GM12878 (cell line): ENCODE measurements around the gene MCF2L2. TPM values are rescaled to one million over a fixed set of nuclear protein-coding genes. Genes with fewer than 3 reads are reported as not detected.

Experiments
- ATAC-seq: fragments of 200-7000 bp; cut with Tn5 transposase; 3 replicates; pipeline ENCODE4 v1.9.1; 2020; ENCODE audit warnings: mild to moderate bottlenecking, moderate library complexity
- BruUV-seq: library from RNA; stranded (reverse); fragments of 400-500 nt; replicated peaks from 2 replicates; lab custom pipeline; 2021; lab: Mats Ljungman, UMichigan
- CTCF ChIA-PET: fragments of 300-600 bp; sonication (Branson Sonifier 250); formaldehyde crosslinking; extraction: SDS; loops from one replicate; lab custom pipeline; 2021; ENCODE audit warnings: inconsistent platforms; lab: Yijun Ruan, JAX
- POLR2A ChIA-PET: fragments of 350-600 bp; formaldehyde crosslinking; extraction: SDS; loops from one replicate; lab custom pipeline; 2021; ENCODE audit warnings: inconsistent platforms; lab: Charles Lee
- RAD21 ChIA-PET: fragments of 300-600 bp; sonication (Branson Sonifier 250); formaldehyde crosslinking; loops from one replicate; lab custom pipeline; 2023; ENCODE audit warnings: antibody characterized with exemption; ENCODE audit not compliant: unreplicated experiment; lab: Charles Lee
- SMC1A ChIA-PET: fragments of 300-600 bp; sonication (Branson Sonifier 250); formaldehyde crosslinking; loops from one replicate; lab custom pipeline; 2023; ENCODE audit not compliant: unreplicated experiment, uncharacterized antibody; lab: Charles Lee
- DNase-seq: peaks from one replicate; pipeline ENCODE4 v3.0.0-alpha.2; 2011; ENCODE audit warnings: low read depth, low spot score
- FAIRE-seq: peaks from 3 replicates; lab custom pipeline; 2011; peaks lifted over from hg19 to GRCh38; lab: Jason Lieb, UNC
- H2AFZ ChIP-seq: 2 replicates; pipeline ENCODE4 v1.6.0; 2011; ENCODE audit warnings: low read depth, low read length, control low read depth; ENCODE audit not compliant: control insufficient read depth
- H3K27ac ChIP-seq: 2 replicates; pipeline ENCODE4 v1.5.1; 2011; ENCODE audit warnings: control low read depth; ENCODE audit not compliant: control insufficient read depth, insufficient read depth
- H3K27me3 ChIP-seq, 2 experiments: replicated peaks in 1 of 2; 2 replicates each; pipeline versions ENCODE4 v1.6.0 to v1.6.1; 2011; ENCODE audit warnings: low read length in 1 of 2; ENCODE audit not compliant: control insufficient read depth in 2 of 2, insufficient read depth in 2 of 2
- H3K36me3 ChIP-seq, 2 experiments: 2 replicates each; pipeline ENCODE4 v1.5.1; 2011; ENCODE audit warnings: low read length in 1 of 2; ENCODE audit not compliant: control insufficient read depth in 2 of 2, insufficient read depth in 2 of 2
- H3K4me1 ChIP-seq: 2 replicates; pipeline ENCODE4 v1.6.1; 2011; ENCODE audit warnings: mild to moderate bottlenecking, low read length, moderate library complexity, mixed read lengths; ENCODE audit not compliant: control insufficient read depth, insufficient read depth
- H3K4me2 ChIP-seq: 2 replicates; pipeline ENCODE4 v1.6.0; 2011; ENCODE audit warnings: control low read depth; ENCODE audit not compliant: control insufficient read depth, insufficient read depth
- H3K4me3 ChIP-seq: fragments of 200-600 bp; sonication (generic); 2 replicates; pipeline ENCODE4 v1.5.1; 2016
- H3K79me2 ChIP-seq: 2 replicates; pipeline ENCODE4 v1.6.0; 2011; ENCODE audit warnings: low read length; ENCODE audit not compliant: control insufficient read depth, insufficient read depth
- H3K9ac ChIP-seq: 2 replicates; pipeline ENCODE4 v1.8.0; 2011; ENCODE audit warnings: low read length, control low read depth, mixed read lengths; ENCODE audit not compliant: control insufficient read depth, insufficient read depth
- H3K9me3 ChIP-seq: replicated peaks from 3 replicates; pipeline ENCODE4 v1.5.1; 2011; ENCODE audit warnings: mild to moderate bottlenecking, low read length; ENCODE audit not compliant: control insufficient read depth, insufficient read depth
- H4K20me1 ChIP-seq: 2 replicates; pipeline ENCODE4 v1.6.0; 2011; ENCODE audit not compliant: control insufficient read depth, insufficient read depth
- CBX5 ChIP-seq: sonication (generic); IDR thresholded peaks from 2 replicates; pipeline ENCODE4 v1.6.1; 2016; ENCODE audit warnings: low read depth, moderate library complexity, mild to moderate bottlenecking, inconsistent platforms
- CREB1 ChIP-seq: IDR thresholded peaks from 2 replicates; pipeline ENCODE4 v1.6.1; 2012; ENCODE audit warnings: low read depth, mild to moderate bottlenecking, inconsistent platforms
- IKZF1 ChIP-seq: fragments of 450-650 bp; conservative IDR thresholded peaks from 2 replicates; pipeline ENCODE4 v1.6.1; 2017; ENCODE audit warnings: antibody characterized with exemption, mild to moderate bottlenecking
- IKZF2 ChIP-seq, 2 experiments: fragments of 450-650 bp; IDR thresholded peaks; 2 replicates each; pipeline ENCODE4 v1.6.1; 2017; ENCODE audit warnings: mild to moderate bottlenecking in 2 of 2, moderate library complexity in 2 of 2
- IRF4 ChIP-seq: IDR thresholded peaks from 2 replicates; pipeline ENCODE4 v1.6.1; 2011; ENCODE audit warnings: low read depth, low read length
- RCOR1 ChIP-seq: conservative IDR thresholded peaks from 2 replicates; pipeline ENCODE4 v1.6.1; 2012; ENCODE audit warnings: low read depth, low read length, improper control_type of control experiment
- SIN3A ChIP-seq: IDR thresholded peaks from 2 replicates; pipeline ENCODE4 v1.6.1; 2012; ENCODE audit warnings: low read depth, low read length, improper control_type of control experiment
- SP1 ChIP-seq: IDR thresholded peaks from one replicate; pipeline ENCODE4 v1.6.1; 2011; ENCODE audit warnings: low read depth, low read length
- TAF1 ChIP-seq: IDR thresholded peaks from 2 replicates; pipeline ENCODE4 v1.6.1; 2011; ENCODE audit warnings: mild to moderate bottlenecking, low read depth, low read length, borderline replicate concordance
- TCF3 ChIP-seq: IDR thresholded peaks from 2 replicates; pipeline ENCODE4 v1.6.1; 2012; ENCODE audit warnings: low read depth, mild to moderate bottlenecking, low read length, borderline replicate concordance; ENCODE audit not compliant: insufficient read depth
- WGBS: methylation state at CpG from one replicate; pipeline ENCODE4 v1.1.6; 2016; ENCODE audit warnings: low lambda C conversion rate; ENCODE audit not compliant: insufficient replicate concordance, insufficient coverage; ENCODE audit errors: missing lambda C conversion rate; 5-methylcytosine and 5-hydroxymethylcytosine counted together
- in situ Hi-C: fragments of 300-500 bp; cut with MboI; formaldehyde crosslinking; loops from 9 replicates; pipeline ENCODE4 v1.14.3; 2018; ENCODE audit warnings: mixed read lengths
- intact Hi-C: fragments of 100-400 bp; cut with micrococcal nuclease; formaldehyde crosslinking; loops from one replicate; pipeline ENCODE4 v1.14.2; 2022; ENCODE audit not compliant: unreplicated experiment
- polyA plus RNA-seq, 11 experiments: library from polyadenylated mRNA; depleted of rRNA in 4 of 11; unstranded in 6 of 11; stranded (reverse) in 5 of 11; fragments of >200 nt; fragmentation: Nextera tagmentation in 4 of 11; fragmentation: Illumina TruSeq in 1 of 11; extraction: Ambion mirVana in 4 of 11; extraction: Trizol in 1 of 11; gene quantifications; 1 replicate in 1 of 11; 2 replicates in 10 of 11; pipeline versions ENCODE4 v1.2.1 to v1.2.3, GENCODE V29; 2011 to 2016; ENCODE audit warnings: inconsistent platforms in 2 of 11, missing spikeins in 2 of 11, low read depth in 1 of 11
- total RNA-seq, 4 experiments: library from RNA; depleted of rRNA in 3 of 4; stranded (reverse); fragments of >200 nt in 3 of 4; fragmentation: Illumina TruSeq in 1 of 4; extraction: Trizol in 1 of 4; gene quantifications; 2 replicates each; pipeline versions ENCODE4 v1.2.1 to v1.2.3, GENCODE V29; 2013 to 2021
- TF ChIP-seq, protein P1 (sequence below): fragments of 450-650 bp; IDR thresholded peaks from 2 replicates; pipeline ENCODE4 v1.6.1; 2018; ENCODE audit warnings: borderline replicate concordance, mild to moderate bottlenecking; ENCODE audit not compliant: partially characterized antibody
- TF ChIP-seq, protein P2 (sequence below): IDR thresholded peaks from 2 replicates; pipeline ENCODE4 v1.6.1; 2011; ENCODE audit warnings: mild to moderate bottlenecking, low read depth, low read length, moderate library complexity; ENCODE audit not compliant: insufficient replicate concordance
- TF ChIP-seq, protein P3 (sequence below): fragments of 450-650 bp; IDR thresholded peaks from 2 replicates; pipeline ENCODE4 v1.6.1; 2016; ENCODE audit warnings: mild to moderate bottlenecking, moderate library complexity, borderline replicate concordance
- TF ChIP-seq, protein P4 (sequence below): IDR thresholded peaks from 2 replicates; pipeline ENCODE4 v1.6.1; 2012; ENCODE audit warnings: low read depth, low read length, improper control_type of control experiment

Gene MCF2L2
- total and polyA plus RNA-seq, 10 of the 15 experiments (the other 5 are each of a cell fraction or from before 2014, with no cell fraction given): 0.37 to 2.8 (median 1.4) TPM

DNA sequence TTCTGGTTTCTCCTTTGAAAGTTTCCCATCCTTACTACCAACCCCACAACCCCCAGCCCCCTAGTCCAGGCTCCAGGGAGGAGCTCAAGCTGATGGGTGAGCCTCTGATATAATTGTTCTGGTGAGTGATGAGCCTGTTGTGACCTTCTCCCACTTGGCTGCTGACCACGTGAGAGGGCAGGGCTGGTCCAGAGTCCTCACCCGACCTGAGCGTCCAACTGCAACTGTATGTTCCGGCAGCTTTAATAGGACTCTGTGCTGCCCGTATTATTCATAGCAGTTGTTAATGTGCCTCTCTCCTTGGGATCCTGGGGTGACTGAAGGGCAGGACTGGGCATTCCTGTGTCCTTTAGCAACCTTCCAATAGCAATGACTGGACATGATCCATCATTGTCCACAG is 119.1 kb downstream of the MCF2L2 start (continued):
- TF ChIP-seq, protein P1, sequence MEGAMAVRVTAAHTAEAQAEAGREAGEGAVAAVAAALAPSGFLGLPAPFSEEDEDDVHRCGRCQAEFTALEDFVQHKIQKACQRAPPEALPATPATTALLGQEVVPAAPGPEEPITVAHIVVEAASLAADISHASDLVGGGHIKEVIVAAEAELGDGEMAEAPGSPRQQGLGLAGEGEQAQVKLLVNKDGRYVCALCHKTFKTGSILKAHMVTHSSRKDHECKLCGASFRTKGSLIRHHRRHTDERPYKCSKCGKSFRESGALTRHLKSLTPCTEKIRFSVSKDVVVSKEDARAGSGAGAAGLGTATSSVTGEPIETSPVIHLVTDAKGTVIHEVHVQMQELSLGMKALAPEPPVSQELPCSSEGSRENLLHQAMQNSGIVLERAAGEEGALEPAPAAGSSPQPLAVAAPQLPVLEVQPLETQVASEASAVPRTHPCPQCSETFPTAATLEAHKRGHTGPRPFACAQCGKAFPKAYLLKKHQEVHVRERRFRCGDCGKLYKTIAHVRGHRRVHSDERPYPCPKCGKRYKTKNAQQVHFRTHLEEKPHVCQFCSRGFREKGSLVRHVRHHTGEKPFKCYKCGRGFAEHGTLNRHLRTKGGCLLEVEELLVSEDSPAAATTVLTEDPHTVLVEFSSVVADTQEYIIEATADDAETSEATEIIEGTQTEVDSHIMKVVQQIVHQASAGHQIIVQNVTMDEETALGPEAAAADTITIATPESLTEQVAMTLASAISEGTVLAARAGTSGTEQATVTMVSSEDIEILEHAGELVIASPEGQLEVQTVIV: no peak

DNA sequence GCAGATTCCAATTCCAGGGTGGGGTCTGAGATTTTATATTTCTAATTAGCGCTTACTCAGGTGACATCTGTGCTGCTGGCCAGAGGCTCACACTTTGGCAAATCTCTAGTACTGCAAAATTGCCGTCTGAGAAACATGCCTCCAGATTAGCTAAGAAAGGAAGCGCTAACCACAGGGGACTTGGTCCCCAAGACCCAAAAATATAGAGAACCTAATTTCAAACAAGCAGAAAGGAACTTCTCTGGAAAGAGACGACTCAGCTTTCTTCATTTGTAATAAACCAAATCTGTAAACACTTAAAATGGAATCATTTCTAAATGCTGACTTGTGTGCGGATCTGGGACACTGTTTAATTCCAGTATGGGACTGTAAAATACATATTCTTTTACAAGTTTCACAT is 119.7 kb downstream of the MCF2L2 start:
- no peaks in the 10 kb centered on the region for H3K36me3 ChIP-seq
- DNase-seq (no peak), FAIRE-seq (no peak), ATAC-seq (no peak)
- intact Hi-C loops (no loop called here), in situ Hi-C loops (no loop called here)
- no peak overlapping the region for H3K4me3 ChIP-seq
- H3K9me3 ChIP-seq: no peaks in the 10 kb centered on the region
- RAD21 ChIA-PET: interaction anchor here (1.8 kb wide), 1 partner anchor 23 kb away, joined by 12 read pairs; no protein-coding TSS in a partner anchor
- H3K4me2 ChIP-seq: no peak overlapping the region
- no peak overlapping the region for H3K27ac ChIP-seq
- CTCF ChIA-PET: interaction anchor here (0.8 to 1.1 kb wide), 2 partner anchors 73 to 130 kb away, joined by 3 to 4 read pairs; no protein-coding TSS in a partner anchor
- 47% methylated on average over 5 of the region's 5 CpGs for WGBS
- no TSS peak for BruUV-seq
- H3K4me1 ChIP-seq: peaks cover 10% of the 10 kb centered on the region
- H2AFZ ChIP-seq: no peak overlapping the region
- SMC1A ChIA-PET: interaction anchor here (1.1 to 2.2 kb wide), 4 partner anchors 23 to 124 kb away, joined by 3 to 5 read pairs (median 4); no protein-coding TSS in a partner anchor
- H3K9ac ChIP-seq: no peak overlapping the region
- no peaks in the 10 kb centered on the region for H3K27me3 ChIP-seq
- POLR2A ChIA-PET: interaction anchor here (0.9 to 1.4 kb wide), 3 partner anchors 10 to 58 kb away, joined by 3 to 5 read pairs (median 3); no protein-coding TSS in a partner anchor
- no peaks in the 10 kb centered on the region for H4K20me1 ChIP-seq
- no peaks in the 10 kb centered on the region for H3K79me2 ChIP-seq
- TF ChIP-seq IRF4 (no peak), TCF3 (no peak), RCOR1 (no peak), IKZF1 (no peak), SIN3A (no peak), TAF1 (no peak), CBX5 (no peak), IKZF2 (IDR thresholded peaks at IDR 0.05) (no peak), SP1 (no peak), CREB1 (no peak)
- TF ChIP-seq, protein P2, sequence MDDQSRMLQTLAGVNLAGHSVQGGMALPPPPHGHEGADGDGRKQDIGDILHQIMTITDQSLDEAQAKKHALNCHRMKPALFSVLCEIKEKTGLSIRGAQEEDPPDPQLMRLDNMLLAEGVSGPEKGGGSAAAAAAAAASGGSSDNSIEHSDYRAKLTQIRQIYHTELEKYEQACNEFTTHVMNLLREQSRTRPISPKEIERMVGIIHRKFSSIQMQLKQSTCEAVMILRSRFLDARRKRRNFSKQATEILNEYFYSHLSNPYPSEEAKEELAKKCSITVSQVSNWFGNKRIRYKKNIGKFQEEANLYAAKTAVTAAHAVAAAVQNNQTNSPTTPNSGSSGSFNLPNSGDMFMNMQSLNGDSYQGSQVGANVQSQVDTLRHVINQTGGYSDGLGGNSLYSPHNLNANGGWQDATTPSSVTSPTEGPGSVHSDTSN: no peak
- TF ChIP-seq, protein P3, sequence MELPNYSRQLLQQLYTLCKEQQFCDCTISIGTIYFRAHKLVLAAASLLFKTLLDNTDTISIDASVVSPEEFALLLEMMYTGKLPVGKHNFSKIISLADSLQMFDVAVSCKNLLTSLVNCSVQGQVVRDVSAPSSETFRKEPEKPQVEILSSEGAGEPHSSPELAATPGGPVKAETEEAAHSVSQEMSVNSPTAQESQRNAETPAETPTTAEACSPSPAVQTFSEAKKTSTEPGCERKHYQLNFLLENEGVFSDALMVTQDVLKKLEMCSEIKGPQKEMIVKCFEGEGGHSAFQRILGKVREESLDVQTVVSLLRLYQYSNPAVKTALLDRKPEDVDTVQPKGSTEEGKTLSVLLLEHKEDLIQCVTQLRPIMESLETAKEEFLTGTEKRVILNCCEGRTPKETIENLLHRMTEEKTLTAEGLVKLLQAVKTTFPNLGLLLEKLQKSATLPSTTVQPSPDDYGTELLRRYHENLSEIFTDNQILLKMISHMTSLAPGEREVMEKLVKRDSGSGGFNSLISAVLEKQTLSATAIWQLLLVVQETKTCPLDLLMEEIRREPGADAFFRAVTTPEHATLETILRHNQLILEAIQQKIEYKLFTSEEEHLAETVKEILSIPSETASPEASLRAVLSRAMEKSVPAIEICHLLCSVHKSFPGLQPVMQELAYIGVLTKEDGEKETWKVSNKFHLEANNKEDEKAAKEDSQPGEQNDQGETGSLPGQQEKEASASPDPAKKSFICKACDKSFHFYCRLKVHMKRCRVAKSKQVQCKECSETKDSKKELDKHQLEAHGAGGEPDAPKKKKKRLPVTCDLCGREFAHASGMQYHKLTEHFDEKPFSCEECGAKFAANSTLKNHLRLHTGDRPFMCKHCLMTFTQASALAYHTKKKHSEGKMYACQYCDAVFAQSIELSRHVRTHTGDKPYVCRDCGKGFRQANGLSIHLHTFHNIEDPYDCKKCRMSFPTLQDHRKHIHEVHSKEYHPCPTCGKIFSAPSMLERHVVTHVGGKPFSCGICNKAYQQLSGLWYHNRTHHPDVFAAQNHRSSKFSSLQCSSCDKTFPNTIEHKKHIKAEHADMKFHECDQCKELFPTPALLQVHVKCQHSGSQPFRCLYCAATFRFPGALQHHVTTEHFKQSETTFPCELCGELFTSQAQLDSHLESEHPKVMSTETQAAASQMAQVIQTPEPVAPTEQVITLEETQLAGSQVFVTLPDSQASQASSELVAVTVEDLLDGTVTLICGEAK: no peak
- TF ChIP-seq, protein P4, sequence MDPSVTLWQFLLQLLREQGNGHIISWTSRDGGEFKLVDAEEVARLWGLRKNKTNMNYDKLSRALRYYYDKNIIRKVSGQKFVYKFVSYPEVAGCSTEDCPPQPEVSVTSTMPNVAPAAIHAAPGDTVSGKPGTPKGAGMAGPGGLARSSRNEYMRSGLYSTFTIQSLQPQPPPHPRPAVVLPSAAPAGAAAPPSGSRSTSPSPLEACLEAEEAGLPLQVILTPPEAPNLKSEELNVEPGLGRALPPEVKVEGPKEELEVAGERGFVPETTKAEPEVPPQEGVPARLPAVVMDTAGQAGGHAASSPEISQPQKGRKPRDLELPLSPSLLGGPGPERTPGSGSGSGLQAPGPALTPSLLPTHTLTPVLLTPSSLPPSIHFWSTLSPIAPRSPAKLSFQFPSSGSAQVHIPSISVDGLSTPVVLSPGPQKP: no peak
